Activated naive CD8-positive, alpha-beta T cell treated with anti-CD3 and anti-CD28 coated beads, Interleukin-2, amount 50 U/mL, for 24 hours (primary cell): ENCODE measurements around the gene HNRNPU.

Experiments used
- ATAC-seq: fragments of 150-1000 bp; cut with Tn5 transposase; one replicate; pipeline ENCODE4 v1.10.0; 2021
- DNase-seq: peaks from one replicate; pipeline ENCODE4 v3.0.0; 2021
- H3K27ac Mint-ChIP-seq: one replicate; pipeline ENCODE4 v1.8.0; 2021; ENCODE audit warnings: mild to moderate bottlenecking, mixed read lengths
- H3K27me3 Mint-ChIP-seq: one replicate; pipeline ENCODE4 v1.8.0; 2021; ENCODE audit warnings: mixed read lengths
- H3K36me3 Mint-ChIP-seq: one replicate; pipeline ENCODE4 v1.8.0; 2021; ENCODE audit warnings: low read depth, mixed read lengths
- H3K4me1 Mint-ChIP-seq: one replicate; pipeline ENCODE4 v1.8.0; 2021; ENCODE audit warnings: mixed read lengths
- H3K4me3 Mint-ChIP-seq: one replicate; pipeline ENCODE4 v1.8.0; 2021; ENCODE audit warnings: mild to moderate bottlenecking, moderate library complexity, mixed read lengths
- H3K9me3 Mint-ChIP-seq: one replicate; pipeline ENCODE4 v1.8.0; 2021; ENCODE audit warnings: mixed read lengths

HNRNPU gene

DNA sequence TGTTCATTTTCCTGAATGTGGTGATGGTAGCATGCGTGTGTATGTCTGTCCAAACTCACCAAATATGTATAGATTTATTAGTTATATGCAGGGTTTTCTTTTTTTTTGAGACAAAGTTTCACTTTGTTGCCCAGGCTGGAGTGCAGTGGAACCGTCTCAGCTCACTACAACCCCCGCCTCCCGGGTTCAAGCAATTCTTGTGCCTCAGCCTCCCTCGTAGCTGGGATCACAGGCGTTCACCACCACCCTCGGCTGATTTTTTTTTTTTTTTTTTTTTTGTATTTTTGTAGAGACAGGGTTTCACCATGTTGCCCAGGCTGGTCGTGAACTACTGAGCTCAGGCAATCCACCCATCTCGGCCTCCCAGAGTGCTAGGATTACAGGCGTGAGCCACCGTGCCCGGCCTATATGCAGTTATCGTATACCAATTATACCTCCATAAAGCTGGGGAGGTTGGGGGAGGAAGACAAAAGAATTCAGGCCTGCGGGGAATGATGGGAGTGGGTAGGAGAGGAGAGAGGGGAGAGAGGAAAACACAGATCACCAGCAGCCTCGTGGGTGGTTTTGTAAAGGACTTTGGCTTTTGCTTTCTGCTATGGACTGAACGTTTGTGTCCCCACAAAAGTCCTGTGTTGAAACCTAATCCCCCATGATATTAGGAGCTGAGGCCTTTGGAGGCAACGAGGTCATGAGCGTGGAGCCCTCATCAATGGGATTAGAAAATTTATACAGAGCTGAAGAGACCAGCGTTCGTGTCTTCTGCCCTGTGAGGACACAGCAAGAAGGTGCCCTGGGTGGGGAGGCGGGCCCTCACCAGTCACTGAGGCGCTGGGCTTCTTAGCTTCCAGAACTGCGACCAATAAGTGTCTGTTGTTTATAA lies 4.4 kb upstream of the HNRNPU start:
- DNase-seq: no peak
- H3K4me3 Mint-ChIP-seq: no peak overlapping the region
- H3K36me3 Mint-ChIP-seq: peaks cover 4% of the 10 kb centered on the region
- H3K27ac Mint-ChIP-seq: no peak overlapping the region
- H3K27me3 Mint-ChIP-seq: no peaks in the 10 kb centered on the region
- H3K9me3 Mint-ChIP-seq: no peaks in the 10 kb centered on the region
- H3K4me1 Mint-ChIP-seq: peaks cover 23% of the 10 kb centered on the region
- ATAC-seq: no peak

DNA sequence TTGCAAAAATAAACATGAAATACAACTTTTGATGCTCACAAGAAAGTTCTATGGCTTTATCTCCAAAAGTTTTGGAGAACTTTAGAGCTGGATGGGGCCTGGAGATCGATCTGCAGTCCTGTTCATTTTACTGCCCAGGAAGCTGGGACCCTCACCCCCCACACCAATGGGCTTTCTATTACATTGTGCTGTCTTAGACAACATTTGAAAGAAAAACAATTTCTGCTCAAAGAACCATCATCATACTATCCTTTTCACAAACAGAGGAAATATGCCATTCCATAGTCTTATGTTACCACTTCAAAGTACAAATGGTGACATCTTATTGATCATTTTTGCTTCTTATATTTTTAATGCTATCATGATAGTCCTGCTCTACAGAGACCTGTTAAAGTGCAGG lies 2.0 kb upstream of the HNRNPU start:
- Mint-ChIP-seq H3K4me1 (peaks cover 29% of the 10 kb centered on the region), H3K4me3 (peak overlapping the region; percentile 2), H3K27me3 (peaks cover 1% of the 10 kb centered on the region), H3K9me3 (no peaks in the 10 kb centered on the region), H3K27ac (peak overlapping the region; percentile 64), H3K36me3 (peaks cover 19% of the 10 kb centered on the region)
- ATAC-seq (no peak), DNase-seq (no peak)

DNA sequence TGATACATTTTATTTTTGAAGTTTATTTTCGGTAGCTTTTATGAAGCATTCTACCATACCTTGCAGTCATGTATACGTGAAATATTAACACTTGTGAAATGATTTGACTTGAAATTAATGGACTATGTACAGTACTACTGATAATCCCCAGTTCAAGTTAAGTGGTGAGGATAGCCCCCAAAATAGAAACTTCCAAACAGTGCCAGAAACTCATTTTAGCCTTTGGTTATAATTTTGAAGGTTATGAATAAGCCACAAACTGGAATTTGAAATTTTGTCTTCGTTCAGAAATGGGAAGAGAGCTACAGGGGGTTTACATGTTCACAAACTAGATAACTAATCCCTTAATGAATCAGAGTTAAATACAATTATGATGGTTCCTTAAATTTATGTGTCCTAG lies 1.5 kb upstream of the HNRNPU start:
- ATAC-seq: no peak
- Mint-ChIP-seq H3K4me1 (peaks cover 34% of the 10 kb centered on the region), H3K9me3 (no peaks in the 10 kb centered on the region), H3K27ac (peak overlapping the region; percentile 90), H3K4me3 (peak overlapping the region; percentile 99), H3K36me3 (peaks cover 25% of the 10 kb centered on the region), H3K27me3 (peaks cover 1% of the 10 kb centered on the region)
- DNase-seq: no peak

DNA sequence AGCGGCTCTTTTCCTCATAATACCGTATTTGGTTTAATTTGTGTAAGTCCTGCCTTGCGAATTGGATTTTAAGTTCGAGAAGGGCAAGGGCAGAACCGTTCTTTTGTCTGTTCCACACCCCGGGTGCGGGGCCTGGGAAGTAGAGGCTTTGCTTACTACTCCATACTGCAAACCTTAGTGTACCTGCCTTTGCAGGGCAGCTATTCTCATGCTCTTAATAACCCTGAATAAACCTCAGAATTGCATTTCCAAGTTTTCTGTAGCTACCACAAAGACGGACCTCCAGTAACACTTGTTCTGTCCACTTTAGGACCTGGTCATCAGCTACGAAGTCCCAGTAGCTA lies 657 bp upstream of the HNRNPU start:
- peaks cover 33% of the 10 kb centered on the region for H3K36me3 Mint-ChIP-seq
- no peaks in the 10 kb centered on the region for H3K9me3 Mint-ChIP-seq
- peak overlapping the region; percentile 90 for H3K27ac Mint-ChIP-seq
- peaks cover 1% of the 10 kb centered on the region for H3K27me3 Mint-ChIP-seq
- DNase-seq: peak; percentile 35
- no peak for ATAC-seq
- peaks cover 42% of the 10 kb centered on the region for H3K4me1 Mint-ChIP-seq
- H3K4me3 Mint-ChIP-seq: peak overlapping the region; percentile 99

DNA sequence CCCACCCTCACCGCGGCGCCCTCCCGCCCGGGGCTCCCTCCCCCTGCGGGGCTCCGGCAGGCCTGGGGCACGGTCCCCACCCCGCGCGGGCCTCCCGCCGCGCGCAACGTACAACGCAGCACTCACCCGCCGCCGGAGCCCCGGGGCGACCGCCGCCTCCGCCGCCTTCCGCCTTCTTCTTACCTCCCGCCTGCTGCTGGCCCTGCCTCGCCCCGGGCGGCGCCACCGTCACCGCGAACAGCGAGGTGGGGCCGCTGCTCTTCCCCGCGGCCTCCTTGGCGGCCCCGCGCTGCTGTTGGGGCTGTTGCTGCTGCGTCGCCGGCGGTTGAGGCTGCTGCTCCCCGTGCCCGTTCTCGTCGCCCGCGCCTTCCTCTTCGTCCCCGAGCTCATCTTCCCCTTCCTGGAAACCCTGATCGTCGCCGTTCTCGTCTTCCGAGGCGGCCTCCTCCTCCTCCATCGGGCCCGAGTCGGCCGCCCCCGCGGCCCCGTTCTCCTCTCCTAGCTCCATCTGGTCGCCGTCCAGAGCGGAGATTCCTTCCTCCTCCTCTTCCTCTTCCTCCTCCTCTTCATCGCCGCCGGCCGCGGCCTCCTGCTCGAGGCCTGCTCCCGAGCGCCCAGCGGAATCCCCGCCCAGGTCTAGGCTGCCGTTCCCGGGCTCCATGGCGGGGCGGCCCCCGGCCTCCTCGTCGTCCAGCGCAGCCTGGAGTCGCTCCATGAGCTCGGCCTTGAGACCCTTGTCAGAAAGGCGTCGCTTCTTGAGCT lies 671 bp downstream of the HNRNPU start:
- H3K4me3 Mint-ChIP-seq: peak overlapping the region; percentile 99
- H3K27me3 Mint-ChIP-seq: peaks cover 1% of the 10 kb centered on the region
- peak overlapping the region; percentile 90 for H3K27ac Mint-ChIP-seq
- no peaks in the 10 kb centered on the region for H3K9me3 Mint-ChIP-seq
- DNase-seq (peak; percentile 36), ATAC-seq (no peak)
- H3K36me3 Mint-ChIP-seq: peaks cover 46% of the 10 kb centered on the region
- peaks cover 55% of the 10 kb centered on the region for H3K4me1 Mint-ChIP-seq

DNA sequence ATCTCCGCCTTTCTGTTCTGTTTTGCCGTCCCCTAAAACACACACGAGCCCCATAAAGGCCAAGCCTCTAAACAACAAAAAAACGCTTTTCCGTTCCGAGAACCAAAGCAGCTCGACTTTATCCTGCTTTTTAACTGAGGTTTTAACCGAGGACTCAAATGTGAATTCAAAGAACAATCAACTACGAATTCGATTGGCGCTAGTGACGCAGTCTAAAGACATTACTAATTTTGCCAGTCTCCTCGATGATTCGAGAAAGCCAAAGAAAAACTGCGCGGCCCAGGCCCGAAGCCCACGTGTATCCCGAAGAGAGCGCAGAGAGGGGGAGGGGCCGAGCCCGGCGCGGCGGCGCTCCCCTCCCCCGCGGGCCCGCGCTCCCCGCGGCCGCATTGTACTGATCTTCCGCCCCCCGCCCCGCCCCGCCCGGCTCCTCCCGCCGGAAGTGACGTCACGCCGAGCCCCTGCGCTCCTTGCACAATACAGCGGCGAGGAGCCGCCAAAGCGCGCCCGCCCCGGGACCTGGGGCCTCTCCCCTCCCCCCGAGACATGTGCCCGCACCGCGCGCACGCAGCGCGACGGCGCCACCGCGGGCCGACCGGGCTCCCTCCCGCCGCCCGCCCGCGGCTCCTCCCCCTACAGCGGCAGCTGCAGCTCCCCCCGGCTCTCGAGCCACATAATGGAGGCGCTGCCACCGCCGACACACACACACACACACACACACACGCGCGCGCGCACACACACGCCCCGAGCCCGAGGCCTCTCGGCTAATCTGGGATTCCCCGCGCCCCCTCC lies 1.4 kb downstream of the HNRNPU start:
- Mint-ChIP-seq H3K36me3 (peaks cover 54% of the 10 kb centered on the region), H3K27ac (peak overlapping the region; percentile 98), H3K4me3 (peak overlapping the region; percentile 99), H3K9me3 (no peaks in the 10 kb centered on the region), H3K27me3 (peaks cover 1% of the 10 kb centered on the region), H3K4me1 (peaks cover 62% of the 10 kb centered on the region)
- DNase-seq (peak; percentile 97), ATAC-seq (peak; percentile 76)

DNA sequence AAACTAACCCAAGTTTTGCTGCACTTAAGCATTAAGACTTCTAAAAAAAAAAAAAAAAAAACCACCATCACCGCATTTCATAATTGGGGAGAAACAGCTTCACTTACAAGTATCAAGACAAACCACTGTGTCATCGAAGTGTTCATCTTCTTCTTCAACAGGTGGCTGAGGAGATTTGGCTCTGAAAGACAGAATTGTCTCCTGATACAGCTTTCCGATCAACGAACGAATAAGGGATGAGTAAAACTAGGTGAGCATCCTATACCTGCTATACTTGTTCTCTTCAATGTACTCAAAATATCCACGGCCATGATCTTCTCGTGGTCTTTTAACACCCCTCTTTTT lies 2.0 kb downstream of the HNRNPU start:
- H3K4me1 Mint-ChIP-seq: peaks cover 68% of the 10 kb centered on the region
- H3K27ac Mint-ChIP-seq: peak overlapping the region; percentile 98
- H3K27me3 Mint-ChIP-seq: peaks cover 1% of the 10 kb centered on the region
- DNase-seq (no peak), ATAC-seq (no peak)
- no peaks in the 10 kb centered on the region for H3K9me3 Mint-ChIP-seq
- H3K36me3 Mint-ChIP-seq: peaks cover 60% of the 10 kb centered on the region
- peak overlapping the region; percentile 99 for H3K4me3 Mint-ChIP-seq

DNA sequence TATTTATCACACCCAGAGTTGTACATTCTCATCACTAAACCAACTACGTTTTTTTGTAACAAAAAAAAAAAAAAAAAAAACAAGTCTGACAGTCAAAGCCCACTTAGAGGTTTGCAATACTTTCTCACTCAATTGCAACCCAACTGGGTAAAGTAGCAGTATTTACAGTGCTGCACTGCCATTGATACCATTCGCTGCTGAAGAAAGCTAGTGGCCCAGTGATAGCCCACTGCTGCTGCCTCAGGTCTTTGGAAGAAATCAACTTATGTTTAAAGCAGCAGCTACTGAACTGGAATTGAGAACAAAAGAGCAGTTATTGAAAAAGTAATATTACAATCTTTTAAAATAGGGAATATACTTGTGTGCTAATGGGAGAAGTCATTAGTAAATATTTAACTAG lies 2.7 kb downstream of the HNRNPU start:
- ATAC-seq: no peak
- no peaks in the 10 kb centered on the region for H3K9me3 Mint-ChIP-seq
- peak overlapping the region; percentile 75 for H3K27ac Mint-ChIP-seq
- peaks cover 1% of the 10 kb centered on the region for H3K27me3 Mint-ChIP-seq
- peaks cover 66% of the 10 kb centered on the region for H3K36me3 Mint-ChIP-seq
- peaks cover 69% of the 10 kb centered on the region for H3K4me1 Mint-ChIP-seq
- H3K4me3 Mint-ChIP-seq: peak overlapping the region; percentile 99
- DNase-seq: no peak

DNA sequence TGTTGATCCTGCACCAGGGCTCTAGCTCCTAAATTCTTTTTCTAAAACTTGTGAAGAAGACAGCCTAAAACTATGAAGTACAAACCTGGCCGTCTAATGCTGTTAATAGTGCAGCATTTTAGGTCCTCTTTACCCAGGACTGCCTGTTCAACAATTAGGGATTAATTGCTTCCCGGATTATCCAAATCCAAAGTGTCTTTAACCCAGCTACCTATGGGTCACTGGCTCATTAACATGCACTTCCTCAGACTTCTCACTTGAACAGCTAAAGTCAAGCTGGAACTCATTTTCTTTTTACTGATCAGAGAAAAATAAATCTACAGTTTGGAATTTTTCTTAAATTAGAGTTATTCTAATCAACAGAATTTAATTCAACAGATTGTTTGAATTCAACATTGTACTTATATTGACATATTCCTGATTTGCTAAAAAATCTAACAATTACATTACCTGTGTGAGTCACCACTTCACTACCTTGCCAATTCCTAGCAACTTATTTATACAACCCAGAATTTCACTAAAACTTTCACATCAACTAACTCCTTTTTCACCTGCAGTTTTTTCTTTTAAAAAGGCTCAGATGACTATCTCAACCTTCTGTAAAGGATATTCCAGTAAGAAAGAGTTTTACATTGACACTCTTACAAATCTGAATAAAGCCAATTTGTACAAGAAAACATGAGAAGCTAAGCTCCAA lies 3.3 kb downstream of the HNRNPU start:
- DNase-seq (no peak), ATAC-seq (no peak)
- H3K36me3 Mint-ChIP-seq: peaks cover 72% of the 10 kb centered on the region
- H3K27me3 Mint-ChIP-seq: peaks cover 1% of the 10 kb centered on the region
- no peaks in the 10 kb centered on the region for H3K9me3 Mint-ChIP-seq
- peaks cover 69% of the 10 kb centered on the region for H3K4me1 Mint-ChIP-seq
- H3K27ac Mint-ChIP-seq: peak overlapping the region; percentile 75
- H3K4me3 Mint-ChIP-seq: peak overlapping the region; percentile 99

DNA sequence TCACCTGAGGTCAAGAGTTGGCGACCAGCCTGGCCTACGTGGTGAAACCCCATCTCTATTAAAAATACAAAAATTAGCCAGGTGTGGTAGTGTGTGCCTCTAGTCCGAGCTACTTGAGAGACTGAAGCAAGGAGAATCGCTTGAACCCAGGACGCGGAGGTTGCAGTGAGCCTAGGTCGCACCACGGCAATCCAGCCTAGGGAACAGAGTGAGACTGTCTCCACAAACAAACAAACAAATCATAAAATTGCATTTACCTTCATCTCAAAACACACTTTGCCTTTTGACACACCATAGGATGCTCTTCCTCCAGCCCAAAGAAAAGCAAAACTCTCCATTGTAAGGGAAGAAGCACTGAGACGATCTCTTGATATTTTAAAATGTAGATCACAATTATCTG lies 4.3 kb downstream of the HNRNPU start:
- peaks cover 69% of the 10 kb centered on the region for H3K4me1 Mint-ChIP-seq

DNA sequence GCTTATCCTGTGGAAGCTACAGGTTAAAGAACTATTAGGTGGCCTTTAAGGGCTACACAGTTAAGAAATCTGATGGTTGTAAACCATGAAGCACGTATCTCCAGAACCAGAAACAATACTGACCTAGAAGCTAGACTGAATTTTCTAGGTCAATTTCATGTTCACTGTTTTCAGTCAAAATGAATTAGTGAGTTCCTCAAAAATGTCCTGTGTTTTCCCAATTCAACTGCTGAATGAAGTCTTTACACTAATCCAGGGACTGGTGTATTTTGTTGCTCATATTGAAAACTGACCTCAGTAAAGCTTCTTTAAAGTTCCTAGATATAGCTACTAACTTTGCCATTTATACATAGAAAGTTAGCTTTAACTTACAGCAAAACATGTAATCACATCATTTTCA lies 6.0 kb downstream of the HNRNPU start:
- DNase-seq (no peak), ATAC-seq (no peak)
- peaks cover 95% of the 10 kb centered on the region for H3K36me3 Mint-ChIP-seq
- no peaks in the 10 kb centered on the region for H3K9me3 Mint-ChIP-seq
- peak overlapping the region; percentile 64 for H3K4me3 Mint-ChIP-seq
- H3K27ac Mint-ChIP-seq: peak overlapping the region; percentile 65
- peaks cover 84% of the 10 kb centered on the region for H3K4me1 Mint-ChIP-seq
- H3K27me3 Mint-ChIP-seq: peaks cover 1% of the 10 kb centered on the region

More for the DNA sequence above, 4.3 kb downstream of the HNRNPU start:
- Mint-ChIP-seq H3K27me3 (peaks cover 1% of the 10 kb centered on the region), H3K4me3 (peak overlapping the region; percentile 99), H3K9me3 (no peaks in the 10 kb centered on the region), H3K27ac (peak overlapping the region; percentile 75), H3K36me3 (peaks cover 82% of the 10 kb centered on the region)
- no peak for DNase-seq
- no peak for ATAC-seq

DNA sequence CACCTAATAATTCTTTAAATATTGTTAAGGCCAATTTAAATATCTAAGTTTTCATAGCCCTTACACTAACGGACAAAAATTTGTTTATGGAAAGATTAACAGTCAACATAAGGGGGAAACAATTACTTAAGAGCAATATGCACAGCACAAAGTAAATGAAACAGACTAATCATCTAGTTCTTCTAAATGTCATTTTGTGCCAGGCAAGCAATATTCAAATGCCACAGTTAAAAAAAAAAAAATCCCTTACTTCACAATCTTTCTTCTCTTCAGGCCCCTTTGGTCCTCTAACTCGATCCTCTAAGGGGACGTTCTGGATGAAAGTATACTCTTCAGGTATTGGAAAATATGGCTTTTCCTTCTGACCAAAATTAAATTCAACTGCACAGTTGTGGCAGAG lies 6.6 kb downstream of the HNRNPU start:
- H3K36me3 Mint-ChIP-seq: peaks cover 96% of the 10 kb centered on the region
- no peaks in the 10 kb centered on the region for H3K9me3 Mint-ChIP-seq
- H3K4me3 Mint-ChIP-seq: peak overlapping the region; percentile 64
- peak overlapping the region; percentile 79 for H3K27ac Mint-ChIP-seq
- ATAC-seq (no peak), DNase-seq (no peak)
- H3K27me3 Mint-ChIP-seq: peaks cover 1% of the 10 kb centered on the region
- H3K4me1 Mint-ChIP-seq: peaks cover 87% of the 10 kb centered on the region

DNA sequence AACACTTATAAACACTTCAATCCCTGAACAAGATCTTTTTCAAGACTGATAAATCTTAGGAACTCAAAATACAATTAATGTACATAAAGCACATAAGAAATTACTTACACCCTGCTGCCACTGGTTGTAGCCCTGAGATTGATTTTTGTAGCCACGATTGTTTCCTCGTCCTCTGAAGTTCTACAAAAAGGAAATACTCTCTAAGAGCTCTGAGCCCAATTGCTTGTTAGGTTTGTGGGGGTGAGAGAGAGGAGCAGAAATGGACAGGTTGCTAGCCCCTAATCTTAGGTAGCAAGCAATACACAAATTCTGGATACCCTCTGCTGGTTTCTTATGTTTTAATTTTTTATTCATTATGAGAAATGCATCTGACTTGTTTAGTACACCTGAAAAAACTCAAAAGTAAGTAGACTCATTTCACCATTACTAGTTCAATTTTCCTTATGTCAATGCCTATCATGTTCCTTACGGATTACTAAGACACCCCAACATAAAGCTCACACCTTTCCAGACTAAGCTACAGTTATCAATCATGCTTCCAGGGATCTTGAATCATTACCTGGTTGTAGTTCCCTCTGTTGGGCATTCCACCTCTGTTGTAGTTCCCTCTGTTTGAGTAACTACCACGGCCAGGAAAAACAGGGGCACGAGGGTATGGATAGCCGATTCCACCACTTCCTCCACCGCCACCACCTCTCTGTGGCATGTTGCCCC lies 9.3 kb downstream of the HNRNPU start:
- DNase-seq: no peak
- Mint-ChIP-seq H3K27me3 (no peaks in the 10 kb centered on the region), H3K4me3 (peak overlapping the region; percentile 64), H3K4me1 (peaks cover 92% of the 10 kb centered on the region), H3K27ac (peak overlapping the region; percentile 79), H3K36me3 (peaks cover 96% of the 10 kb centered on the region), H3K9me3 (no peaks in the 10 kb centered on the region)
- no peak for ATAC-seq
